Measurements from ENCODE around the gene IQSEC3.
"Not testable (repeated sequence)": the region's sequence is repeated elsewhere in the genome, so short reads cannot be mapped to it uniquely, and the experiment has no call there.

GRCh38 chr12:27904-28303 is 38.7 kb upstream of the IQSEC3 start:
- TF ChIP-seq POLR2A (IDR thresholded peaks at IDR 0.05; ENCODE audit: low read length); GATA1 (IDR thresholded peaks at IDR 0.05; ENCODE audit: low read depth, low read length): not testable (repeated sequence)

Data from erythroblast (primary cell).